ENCODE results near the gene C6orf58. TPM values are rescaled to one million over a fixed set of nuclear protein-coding genes. Genes with fewer than 3 reads are reported as not detected.

The C6orf58 gene
- total RNA-seq, 1 experiment from 2014 or later, result 0.20 TPM

GRCh38 chr6:127550403-127550802, 26.6 kb upstream of the C6orf58 start:
- ATAC-seq (no peak), DNase-seq (ENCODE audit: low read depth, low spot score) (no peak)
- no peaks in the 10 kb centered on the region for H3K4me1 ChIP-seq (ENCODE audit: control insufficient read depth in 1 of 2, insufficient read depth in 2 of 2, low read length in 2 of 2)
- no TSS peak for BruUV-seq (replicated peaks)
- no peaks in the 10 kb centered on the region for H3K36me3 ChIP-seq (ENCODE audit: control insufficient read depth in 1 of 2, insufficient read depth in 2 of 2, low read length in 2 of 2)
- no peaks in the 10 kb centered on the region for H3K27me3 ChIP-seq (ENCODE audit: insufficient read depth, low read length)
- H3K4me3 ChIP-seq (replicated peaks in 1 of 2; ENCODE audit: low read depth in 1 of 2, low read length in 2 of 2), result no peak overlapping the region
- CTCF ChIA-PET, result no interaction called here
- intact Hi-C loops (cut with micrococcal nuclease), result loop anchor here (10.0 kb wide), 1 partner anchor 1174 kb away; no protein-coding TSS in a partner anchor
- H3K4me2 ChIP-seq (ENCODE audit: low read length), result no peak overlapping the region
- RAD21 ChIA-PET (ENCODE audit: low non-redundant PET in 1 of 2, low total read pairs in 2 of 2, uncharacterized antibody in 2 of 2, unreplicated experiment in 2 of 2), result no interaction called here
- no peak overlapping the region for H2AFZ ChIP-seq (ENCODE audit: low read depth, low read length, poor library complexity, severe bottlenecking)
- no peaks in the 10 kb centered on the region for H3K9me3 ChIP-seq (ENCODE audit: control insufficient read depth in 1 of 2, insufficient read depth in 1 of 2, low read depth in 1 of 2, low read length in 2 of 2)
- H3K9me2 ChIP-seq (ENCODE audit: insufficient read depth), result no peaks in the 10 kb centered on the region
- H4K20me1 ChIP-seq (ENCODE audit: insufficient read depth), result no peaks in the 10 kb centered on the region
- no peak overlapping the region for H3K27ac ChIP-seq (ENCODE audit: low read depth, low read length)
- no peaks in the 10 kb centered on the region for H3K79me2 ChIP-seq (ENCODE audit: insufficient read depth, low read length)
- no peak for TF ChIP-seq ZNF274 (IDR thresholded peaks at IDR 0.05; ENCODE audit: low read depth, low read length)
- TF ChIP-seq EGR1 (IDR thresholded peaks at IDR 0.05; ENCODE audit: low read depth), result no peak
- no peak for TF ChIP-seq CEBPB (IDR thresholded peaks at IDR 0.05; ENCODE audit: low read depth)
- no peak for TF ChIP-seq JUND (IDR thresholded peaks at IDR 0.05)
- TF ChIP-seq CTCF (IDR thresholded peaks at IDR 0.05 in 2 of 3, conservative IDR thresholded peaks at IDR 0.05 in 1 of 3; ENCODE audit: borderline replicate concordance in 1 of 3, insufficient read depth in 1 of 3, low read depth in 2 of 3, low read length in 2 of 3), result no peak
- no peak for TF ChIP-seq RAD21 (IDR thresholded peaks at IDR 0.05; ENCODE audit: low read depth)
- TF ChIP-seq, protein P1, sequence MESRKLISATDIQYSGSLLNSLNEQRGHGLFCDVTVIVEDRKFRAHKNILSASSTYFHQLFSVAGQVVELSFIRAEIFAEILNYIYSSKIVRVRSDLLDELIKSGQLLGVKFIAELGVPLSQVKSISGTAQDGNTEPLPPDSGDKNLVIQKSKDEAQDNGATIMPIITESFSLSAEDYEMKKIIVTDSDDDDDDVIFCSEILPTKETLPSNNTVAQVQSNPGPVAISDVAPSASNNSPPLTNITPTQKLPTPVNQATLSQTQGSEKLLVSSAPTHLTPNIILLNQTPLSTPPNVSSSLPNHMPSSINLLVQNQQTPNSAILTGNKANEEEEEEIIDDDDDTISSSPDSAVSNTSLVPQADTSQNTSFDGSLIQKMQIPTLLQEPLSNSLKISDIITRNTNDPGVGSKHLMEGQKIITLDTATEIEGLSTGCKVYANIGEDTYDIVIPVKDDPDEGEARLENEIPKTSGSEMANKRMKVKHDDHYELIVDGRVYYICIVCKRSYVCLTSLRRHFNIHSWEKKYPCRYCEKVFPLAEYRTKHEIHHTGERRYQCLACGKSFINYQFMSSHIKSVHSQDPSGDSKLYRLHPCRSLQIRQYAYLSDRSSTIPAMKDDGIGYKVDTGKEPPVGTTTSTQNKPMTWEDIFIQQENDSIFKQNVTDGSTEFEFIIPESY (IDR thresholded peaks at IDR 0.05; ENCODE audit: extremely low read depth, insufficient replicate concordance, low read length), result no peak
- no peak for TF ChIP-seq SIN3A (IDR thresholded peaks at IDR 0.05; ENCODE audit: low read depth)
- TF ChIP-seq CBX3 (IDR thresholded peaks at IDR 0.05; ENCODE audit: low read depth), result no peak
- no peak for TF ChIP-seq POLR2A (IDR thresholded peaks at IDR 0.05; ENCODE audit: borderline replicate concordance, extremely low read depth, insufficient read depth, insufficient read length)
- TF ChIP-seq FOSL1 (IDR thresholded peaks at IDR 0.05; ENCODE audit: low read depth), result no peak
- TF ChIP-seq EZH2phosphoT487 (IDR thresholded peaks at IDR 0.05; ENCODE audit: borderline replicate concordance), result no peak
- TF ChIP-seq, protein P2, sequence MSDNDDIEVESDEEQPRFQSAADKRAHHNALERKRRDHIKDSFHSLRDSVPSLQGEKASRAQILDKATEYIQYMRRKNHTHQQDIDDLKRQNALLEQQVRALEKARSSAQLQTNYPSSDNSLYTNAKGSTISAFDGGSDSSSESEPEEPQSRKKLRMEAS (IDR thresholded peaks at IDR 0.05), result no peak
- no peak for TF ChIP-seq ELF1 (IDR thresholded peaks at IDR 0.05; ENCODE audit: borderline replicate concordance, low read depth)
- TF ChIP-seq SP1 (IDR thresholded peaks at IDR 0.05; ENCODE audit: low read depth), result no peak
- POLR2A ChIA-PET, result no interaction called here
- no peak overlapping the region for H3K9ac ChIP-seq (ENCODE audit: low read length)

All from HCT116 (cell line).